ENCODE results near the gene CORO1C.

Gene CORO1C

DNA sequence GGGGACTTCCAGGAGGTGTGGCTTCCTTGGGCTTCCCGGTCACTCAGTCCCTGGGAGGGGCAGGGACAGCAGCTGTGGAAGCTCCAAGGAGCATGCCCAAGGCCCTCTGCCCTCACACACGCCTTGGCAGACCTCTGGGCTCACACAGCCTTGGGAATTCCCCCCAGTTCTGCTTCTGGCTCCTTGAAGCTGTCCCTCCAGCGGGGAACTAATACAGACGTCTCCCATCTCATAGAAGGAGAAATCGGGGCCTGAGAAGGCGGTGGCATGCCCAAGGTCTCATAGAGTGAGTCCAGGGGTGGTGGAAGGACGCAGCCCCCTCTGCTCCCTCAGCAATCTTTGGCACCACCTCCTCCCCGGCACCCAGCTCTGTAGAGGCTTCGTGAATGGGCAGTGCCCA is 117.8 kb downstream of the CORO1C start:
- no peak for DNase-seq

DNA sequence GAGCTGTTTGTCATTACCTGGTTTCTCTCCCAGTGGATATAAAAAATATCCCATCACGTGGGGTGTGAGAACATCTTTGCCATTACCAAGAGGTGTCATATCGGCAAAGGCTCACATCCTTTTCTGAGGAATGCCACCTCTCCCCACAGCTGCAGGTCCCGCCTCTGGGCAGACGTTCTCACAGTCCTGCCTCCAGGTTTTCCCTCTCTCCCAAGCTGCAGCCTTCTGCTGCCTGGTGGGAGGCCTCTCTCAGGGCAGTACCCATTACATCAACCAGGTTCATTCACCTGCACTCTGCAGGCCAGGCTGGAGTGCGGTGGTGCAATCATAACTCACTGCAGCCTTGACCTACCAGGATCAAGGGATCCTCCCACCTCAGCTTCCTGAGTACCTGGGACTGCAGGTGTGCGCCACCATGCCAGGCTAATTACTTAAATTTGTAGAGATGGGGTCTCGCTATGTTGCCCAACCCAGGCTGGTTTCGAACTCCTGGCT is 118.5 kb downstream of the CORO1C start:
- no peak for DNase-seq

DNA sequence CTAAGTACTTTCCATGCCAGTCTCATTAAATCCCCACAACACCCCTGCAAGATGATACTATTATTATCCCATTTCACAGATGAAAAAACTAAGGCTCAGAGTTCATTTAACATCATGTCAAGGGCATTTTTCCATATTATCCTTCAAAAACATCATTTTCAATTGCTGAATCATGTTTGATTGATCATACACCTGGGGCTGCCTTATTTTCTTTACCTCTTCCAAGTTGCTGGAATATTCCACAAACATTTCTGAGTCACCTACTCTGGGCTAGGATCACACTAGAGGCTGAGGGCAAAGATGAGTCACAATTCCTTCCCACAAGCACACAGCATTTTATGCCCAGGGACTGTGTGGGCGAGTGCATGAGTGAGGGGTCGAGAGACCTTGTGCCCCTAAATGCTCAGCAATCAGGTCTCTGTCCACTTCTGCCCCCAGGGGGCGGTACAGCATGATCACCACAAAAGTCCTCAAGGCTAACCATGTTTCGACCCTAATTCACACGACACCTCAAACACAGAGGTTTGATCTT is 119.4 kb downstream of the CORO1C start:
- DNase-seq, result peak; percentile 93

DNA sequence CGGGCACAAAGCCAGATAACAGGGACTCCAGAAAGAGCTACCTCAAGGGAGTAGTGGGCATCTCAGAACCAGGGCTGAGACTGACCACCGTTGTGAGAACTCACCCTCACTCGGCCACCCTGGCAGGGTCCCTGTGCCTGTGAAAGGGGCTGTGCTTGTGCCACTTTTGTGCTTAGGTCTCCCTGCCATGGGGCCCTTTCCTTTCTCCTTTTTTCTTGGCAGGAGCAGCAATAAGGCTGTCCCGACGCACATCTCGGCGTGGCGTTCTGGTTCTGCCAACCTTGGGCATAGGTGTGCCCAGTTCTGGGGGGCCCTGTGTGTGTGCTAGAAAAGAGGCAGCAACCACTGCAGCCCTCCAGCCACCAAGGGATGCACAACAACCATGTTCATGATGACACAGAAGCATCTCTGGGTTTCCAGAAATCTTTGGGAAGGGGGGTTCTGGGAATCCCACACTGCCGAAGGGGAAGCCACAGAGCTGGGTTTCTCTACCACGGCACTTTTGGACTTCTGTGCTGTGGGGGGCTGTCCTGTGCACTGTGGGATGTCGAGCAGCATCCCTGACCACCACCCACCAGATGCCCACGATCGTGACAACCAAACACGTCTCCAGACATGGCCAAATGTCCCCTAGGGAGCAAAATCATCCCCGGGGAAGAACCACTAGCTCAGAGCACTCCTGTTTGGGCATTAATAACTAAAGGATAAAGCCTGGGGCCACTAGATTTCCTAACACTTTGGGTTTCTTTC is 120.3 kb downstream of the CORO1C start:
- DNase-seq, result no peak

DNA sequence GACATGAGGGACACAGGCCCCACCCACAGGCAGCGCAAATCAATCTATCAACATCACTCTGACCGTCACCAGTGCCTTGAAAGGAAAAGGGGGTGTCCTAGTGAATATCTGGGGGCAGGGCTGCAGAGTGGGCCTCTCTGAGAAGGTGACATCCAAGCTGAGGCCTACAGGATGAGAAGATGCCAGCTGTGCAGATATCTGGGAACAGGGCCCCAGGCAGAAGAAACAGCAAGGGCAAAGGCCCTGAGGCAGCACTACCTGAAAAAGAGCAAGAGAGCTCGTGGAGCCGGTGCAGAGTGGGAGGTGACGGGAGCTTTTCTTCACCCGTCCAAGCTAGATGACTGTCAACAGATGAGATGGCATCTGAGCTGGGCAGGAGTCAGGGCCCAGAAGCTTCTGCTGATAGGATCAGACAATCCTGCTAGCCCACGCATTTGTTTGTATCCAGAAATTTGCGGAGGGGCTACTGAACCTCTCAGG is 120.9 kb downstream of the CORO1C start:
- no peak for DNase-seq

DNA sequence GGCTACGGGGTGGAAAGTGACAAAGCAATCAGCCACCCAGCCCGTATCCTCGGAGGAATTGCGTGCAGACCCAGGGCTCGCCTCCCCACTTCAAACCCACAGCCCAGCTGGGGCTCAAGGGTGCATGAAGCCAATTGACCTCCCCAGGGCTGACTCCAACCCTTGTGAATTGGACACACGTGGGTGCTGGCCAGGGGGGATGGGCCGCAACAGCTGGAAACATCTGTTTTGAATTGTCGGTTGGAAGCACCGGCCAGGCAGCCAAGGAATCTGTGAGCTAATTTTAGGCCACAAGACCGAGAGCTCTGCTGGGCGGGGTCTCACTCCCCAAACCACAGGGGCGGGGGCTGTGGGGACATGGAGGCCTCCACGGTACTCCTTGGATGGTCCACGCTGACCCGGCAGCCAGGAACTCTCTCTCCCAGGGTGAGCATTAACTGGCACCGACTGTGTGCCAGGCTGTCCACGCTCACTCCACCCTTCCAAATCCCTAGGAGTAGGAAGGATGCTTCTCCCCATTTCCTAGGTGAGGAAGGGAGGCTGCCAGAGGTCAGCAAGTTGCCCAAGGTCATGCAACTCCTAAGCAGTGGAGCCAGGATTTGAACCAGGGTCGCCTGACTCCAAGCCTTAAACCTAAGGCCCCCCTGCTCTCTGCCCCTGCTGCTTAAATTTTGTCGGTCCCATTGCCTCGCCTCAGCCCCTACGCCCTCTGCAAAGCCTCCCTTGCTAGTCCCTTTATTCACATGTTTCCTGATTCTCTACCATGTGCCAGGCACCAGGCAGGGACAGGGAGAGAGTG is 121.6 kb downstream of the CORO1C start:
- peak; percentile 96 for DNase-seq

DNA sequence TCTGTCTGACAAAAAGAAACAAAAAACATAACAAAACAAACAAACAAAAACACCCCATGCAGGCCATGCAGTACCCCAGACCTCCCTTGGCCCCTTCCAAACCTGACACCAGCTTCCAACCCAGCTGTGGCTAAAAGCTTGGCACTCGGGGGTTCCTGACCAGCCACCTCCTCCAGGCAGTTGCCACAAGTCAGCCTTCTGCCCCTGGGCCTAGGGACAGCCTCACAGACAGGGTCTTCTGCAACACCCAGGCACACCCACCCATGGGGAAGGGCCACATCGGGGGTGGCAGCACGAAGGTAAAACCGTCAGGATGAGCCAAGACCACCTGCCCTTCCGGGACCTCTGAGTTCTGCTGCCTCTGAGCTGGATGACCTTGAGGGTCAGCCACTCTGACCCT is 122.7 kb downstream of the CORO1C start:
- DNase-seq, result no peak

- no peak for DNase-seq
These were observed 123.2 kb downstream of the CORO1C start for GRCh38 chr12:108607981-108608600.

GRCh38 chr12:108606492-108606891 is 124.8 kb downstream of the CORO1C start:
- DNase-seq, result no peak

DNA sequence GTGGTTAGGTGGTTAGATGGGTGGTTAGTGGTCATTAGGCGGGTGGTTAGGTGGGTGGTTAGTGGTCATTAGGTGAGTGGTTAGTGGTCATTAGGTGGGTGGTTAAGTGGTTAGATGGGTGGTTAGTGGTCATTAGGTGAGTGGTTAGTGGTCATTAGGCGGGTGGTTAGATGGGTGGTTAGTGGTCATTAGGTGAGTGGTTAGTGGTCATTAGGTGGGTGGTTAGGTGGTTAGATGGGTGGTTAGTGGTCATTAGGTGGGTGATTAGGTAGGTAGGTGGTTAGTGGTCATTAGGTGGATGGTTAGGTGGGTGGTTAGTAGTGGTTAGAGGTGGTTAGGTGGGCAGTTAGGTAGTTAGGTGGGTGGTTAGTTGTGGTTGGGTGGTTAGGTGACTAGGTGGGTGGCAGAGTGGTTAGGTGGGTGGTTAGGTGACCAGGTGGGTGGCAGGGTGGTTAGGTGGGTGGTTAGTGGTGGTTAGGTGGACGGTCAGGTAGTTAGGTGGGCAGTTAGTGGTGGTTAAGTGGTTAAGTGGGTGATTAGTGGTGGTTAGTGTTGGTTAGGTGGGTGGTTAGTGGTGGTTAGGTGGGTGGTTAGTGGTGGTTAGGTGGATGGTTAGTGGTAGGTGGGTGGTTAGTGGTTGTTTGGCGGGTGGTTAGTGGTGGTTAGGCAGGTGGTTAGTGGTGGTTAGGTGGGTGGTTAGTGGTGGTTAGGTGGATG is 125.5 kb downstream of the CORO1C start:
- no peak for DNase-seq

GRCh38 chr12:108605000-108605689 is 126.2 kb downstream of the CORO1C start:
- no peak for DNase-seq

DNA sequence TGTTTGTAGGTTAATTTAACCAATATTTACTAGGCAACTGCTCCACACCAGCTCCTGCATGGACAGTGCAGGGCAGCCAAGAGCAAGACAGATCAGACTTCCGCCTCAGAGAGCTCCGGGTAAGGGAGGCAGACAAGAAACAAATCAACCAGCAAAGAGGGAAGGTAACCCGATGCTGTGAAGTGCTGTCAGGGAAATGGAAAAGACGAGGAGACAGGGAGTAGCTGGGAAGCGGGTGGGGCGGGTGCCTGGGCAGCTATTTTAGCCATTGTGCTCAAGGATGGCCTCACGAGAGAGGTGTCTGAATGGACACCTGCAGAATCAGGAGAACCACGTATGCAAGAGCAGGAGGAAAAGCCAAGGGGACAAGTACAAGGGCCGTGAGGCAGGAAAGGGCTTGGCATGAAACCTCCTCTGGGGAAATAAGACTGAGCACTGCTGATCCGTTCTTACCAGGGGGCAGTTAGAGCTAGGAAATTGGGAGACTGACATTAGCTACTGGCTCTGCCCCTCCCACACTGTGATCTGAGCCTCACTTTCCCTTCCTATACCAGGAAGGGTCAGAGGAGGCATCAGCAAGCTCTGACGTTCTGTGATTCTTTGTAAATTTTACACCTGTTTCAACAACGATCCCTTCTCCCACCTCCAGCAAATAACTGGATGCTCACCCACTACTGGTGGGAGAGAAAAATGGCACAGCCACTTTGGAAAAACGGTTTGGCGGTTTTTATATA is 126.9 kb downstream of the CORO1C start:
- DNase-seq, result no peak

- no peak for DNase-seq
These were observed 127.6 kb downstream of the CORO1C start for GRCh38 chr12:108603743-108604142.

DNA sequence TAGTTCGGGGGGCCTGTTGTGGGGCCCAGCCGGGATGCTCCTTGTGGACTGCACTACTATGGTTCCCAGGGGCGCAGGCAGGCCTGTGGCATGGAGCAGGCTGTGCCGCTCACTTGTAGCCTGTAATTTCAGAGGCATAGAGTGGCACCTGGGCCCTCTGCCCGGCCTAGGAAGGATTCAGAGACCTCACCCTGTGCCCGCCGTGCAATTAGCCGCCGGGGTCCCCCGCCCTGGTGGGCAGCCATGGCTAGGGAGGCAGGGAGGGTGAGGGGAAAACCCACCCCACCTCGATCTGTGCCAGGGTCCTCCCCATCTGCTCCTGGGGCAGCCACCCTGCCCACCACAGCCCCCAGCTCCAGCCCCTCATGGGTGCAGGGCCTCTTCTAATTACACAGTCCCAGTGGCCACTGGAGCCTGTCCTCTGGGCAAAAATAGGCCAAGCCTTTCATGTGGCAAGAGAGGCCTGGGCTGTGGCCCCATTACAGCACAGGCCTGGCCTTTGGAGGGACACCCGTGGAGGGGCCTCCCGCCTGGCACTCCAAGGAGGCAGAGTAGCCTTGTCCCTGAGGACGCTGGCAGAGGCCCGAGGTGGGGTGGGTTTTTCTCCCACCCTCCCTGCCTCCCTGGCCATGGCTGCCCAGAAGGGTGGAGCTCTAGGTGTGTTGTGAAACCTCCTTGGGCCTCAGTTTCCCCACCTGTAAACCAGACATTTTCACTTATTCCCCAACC is 128.2 kb downstream of the CORO1C start:
- no peak for DNase-seq

DNA sequence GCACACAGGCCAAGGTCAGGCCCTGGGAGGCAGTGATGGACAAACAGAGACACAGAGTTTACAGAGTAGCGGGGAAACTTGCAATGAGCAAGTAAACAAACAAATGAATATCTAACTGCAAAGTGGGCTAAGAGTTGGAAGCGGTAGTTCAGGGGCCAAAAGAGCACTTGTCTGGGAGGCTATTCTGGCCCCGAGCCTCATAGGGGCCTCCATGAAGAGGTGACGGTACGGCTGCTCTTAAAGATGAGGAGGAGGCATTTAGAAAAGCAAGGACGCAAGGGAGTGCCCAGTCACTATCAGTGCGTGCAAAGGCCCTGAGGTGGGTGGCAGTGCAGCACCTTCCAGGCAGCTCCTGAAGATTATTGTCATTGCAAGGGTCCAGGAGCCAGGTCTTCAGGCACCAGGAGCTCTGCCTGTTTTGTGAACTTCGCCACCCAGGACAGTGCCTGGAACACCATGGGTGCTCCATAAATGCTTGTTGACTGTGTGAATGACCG is 129.1 kb downstream of the CORO1C start:
- DNase-seq, result no peak

DNA sequence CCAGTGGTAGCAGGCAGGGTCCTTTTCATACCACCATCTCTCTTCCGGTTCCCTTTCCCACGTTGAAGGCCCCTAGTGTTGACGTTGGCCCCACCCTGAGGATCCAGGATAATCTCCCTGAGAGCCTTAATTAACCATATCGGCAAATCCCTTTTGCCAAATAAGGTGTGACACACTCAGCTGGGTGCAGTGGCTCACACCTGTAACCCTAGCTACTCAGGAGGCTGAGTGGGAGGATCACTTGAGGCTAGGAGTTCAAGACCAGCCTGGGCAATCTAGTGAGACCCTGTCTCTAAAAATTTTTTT is 130.7 kb downstream of the CORO1C start:
- DNase-seq, result no peak

DNA sequence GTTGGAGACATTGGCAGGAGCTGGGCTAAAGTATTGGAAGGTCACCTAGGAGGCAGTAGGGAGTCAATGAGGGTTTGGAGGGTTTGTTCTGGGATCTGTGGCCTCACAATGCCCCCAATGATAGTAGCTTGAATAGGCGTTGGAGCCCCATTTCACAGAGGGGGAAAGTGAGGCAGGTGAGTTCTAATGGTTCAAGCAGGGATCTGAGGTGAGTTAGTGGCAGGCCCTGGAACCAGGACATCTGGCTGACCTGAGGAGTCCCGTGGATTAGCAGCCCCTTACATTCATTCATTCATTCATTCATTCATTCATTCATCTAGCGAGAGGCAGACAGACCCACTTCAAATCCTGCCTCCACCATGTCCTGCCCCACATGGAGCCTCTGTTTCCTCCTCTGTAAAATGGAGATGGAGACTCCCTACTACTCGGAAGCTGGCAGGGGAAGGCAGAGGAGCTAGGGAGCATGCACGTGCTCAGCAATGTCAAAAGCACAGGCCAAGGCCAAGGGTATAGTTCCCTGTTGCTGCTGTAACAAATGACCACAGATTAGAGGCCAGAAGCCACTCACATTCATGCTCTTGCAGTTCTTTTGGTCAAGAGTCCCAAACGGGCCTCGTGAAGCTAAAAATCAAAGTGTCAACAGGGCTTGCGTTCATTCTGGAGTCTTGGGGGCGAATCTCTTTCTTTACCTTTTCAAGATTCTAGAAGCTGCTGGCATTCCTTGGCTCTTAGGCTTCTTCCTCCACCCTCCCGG is 131.2 kb downstream of the CORO1C start:
- DNase-seq, result no peak

DNA sequence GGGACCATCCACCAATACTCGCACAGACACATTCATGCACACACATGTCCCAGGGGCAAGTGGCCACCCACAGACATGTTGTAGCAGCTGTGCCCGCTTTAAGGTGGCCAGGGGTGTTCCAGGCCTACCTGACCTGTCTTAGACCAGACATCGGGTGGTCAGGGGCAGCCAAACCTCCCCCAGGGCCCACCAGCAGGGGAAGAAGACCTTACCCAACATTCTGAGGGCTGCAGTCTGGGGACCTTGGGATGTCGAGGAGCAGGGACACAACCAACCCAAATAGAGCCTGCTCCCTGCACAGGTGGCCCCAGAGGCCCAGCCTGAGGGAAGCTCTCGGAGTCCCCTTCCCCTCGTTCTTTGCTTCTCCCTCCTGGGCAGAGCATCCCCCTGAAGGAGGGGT is 131.8 kb downstream of the CORO1C start:
- DNase-seq, result no peak

- DNase-seq, result no peak
These were observed 132.6 kb downstream of the CORO1C start for GRCh38 chr12:108598553-108599250.

Data from fibroblast of upper back skin (primary cell).